Right kidney (tissue), 1 donor: Measurements from ENCODE around the gene PRKCH.

Experiments used
- DNase-seq: peaks from one replicate; pipeline ENCODE4 v3.0.0-alpha.2; 2016

Gene PRKCH

GRCh38 chr14:61553730-61554641, 232.6 kb downstream of the PRKCH start:
- no peak for DNase-seq

DNA sequence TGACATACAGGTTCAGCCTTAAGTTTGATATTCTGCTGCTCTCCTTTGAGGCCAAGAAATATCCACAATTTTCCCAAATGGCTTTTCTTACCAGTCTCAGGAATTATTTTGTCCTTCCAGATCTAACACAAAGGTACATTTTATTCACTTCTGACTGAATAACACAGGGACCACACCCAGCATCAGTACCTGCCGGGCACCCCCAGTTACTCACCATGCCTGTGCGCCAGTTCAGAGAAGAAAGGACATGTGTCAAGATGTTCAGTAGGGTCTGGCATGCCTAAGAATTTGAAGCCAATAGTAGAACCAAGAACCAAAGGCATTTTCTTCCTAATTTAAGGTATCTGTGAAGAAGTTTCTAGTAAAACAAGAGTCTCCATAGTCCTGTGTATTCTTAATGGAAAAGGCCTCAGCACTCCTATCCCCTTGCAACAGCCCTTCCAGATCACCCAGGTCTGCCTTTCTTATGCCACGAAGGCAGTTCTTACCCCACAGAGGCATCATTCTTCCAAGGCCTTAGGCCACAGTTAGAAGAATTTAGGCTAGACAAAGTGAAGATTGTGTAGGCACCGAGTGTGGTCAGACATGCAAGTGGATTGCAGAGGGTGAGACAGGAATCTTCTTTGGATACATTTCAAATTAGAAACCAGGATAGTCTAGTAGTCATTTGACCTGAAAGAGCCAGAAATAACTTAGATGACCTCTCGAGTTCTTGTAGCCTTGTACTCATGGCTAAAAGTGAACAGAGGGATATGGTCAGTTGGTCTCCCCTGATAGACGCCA, 233.9 kb downstream of the PRKCH start:
- no peak for DNase-seq

GRCh38 chr14:61556455-61556854, 235.1 kb downstream of the PRKCH start:
- DNase-seq = no peak

DNA sequence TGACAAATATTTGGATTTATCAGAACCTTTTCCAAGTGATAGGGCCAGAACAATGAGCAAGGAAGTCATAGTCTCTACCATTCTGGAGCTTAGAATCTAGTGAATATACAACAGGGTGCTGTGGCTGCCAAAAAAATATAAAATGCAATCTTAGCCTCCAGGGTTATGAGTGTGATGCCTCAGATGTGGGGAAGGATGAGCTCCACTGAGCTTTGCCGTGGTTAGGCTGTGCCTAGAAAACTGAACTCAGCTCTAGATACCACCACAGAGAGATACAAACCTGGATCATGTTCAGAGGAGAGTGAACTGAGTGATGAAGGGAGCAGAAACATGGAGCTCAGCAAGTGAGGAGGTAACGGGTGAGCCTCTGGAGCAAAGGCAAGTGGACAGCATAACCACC, 235.9 kb downstream of the PRKCH start:
- DNase-seq = no peak

- no peak for DNase-seq
These were observed 236.5 kb downstream of the PRKCH start for GRCh38 chr14:61557854-61558253.

DNA sequence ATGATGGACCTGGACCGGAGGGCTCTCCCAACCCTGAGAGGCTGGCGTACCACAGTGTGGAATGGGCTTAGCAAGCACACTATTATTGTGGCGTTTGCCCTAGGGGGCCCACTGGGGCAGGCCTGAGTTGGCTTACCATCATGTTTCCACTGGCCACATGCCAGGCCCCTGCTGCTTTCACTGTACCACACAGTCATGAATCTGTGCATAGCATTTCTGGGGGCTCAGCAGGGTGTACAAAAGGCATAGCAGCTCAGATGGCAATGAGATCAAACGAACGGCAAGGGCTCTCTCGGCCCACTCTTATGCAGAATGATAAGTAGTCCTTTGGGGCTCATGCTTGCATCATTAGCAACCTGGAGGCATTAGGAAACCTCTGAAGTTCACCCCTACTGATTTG, 236.9 kb downstream of the PRKCH start:
- DNase-seq = no peak

DNA sequence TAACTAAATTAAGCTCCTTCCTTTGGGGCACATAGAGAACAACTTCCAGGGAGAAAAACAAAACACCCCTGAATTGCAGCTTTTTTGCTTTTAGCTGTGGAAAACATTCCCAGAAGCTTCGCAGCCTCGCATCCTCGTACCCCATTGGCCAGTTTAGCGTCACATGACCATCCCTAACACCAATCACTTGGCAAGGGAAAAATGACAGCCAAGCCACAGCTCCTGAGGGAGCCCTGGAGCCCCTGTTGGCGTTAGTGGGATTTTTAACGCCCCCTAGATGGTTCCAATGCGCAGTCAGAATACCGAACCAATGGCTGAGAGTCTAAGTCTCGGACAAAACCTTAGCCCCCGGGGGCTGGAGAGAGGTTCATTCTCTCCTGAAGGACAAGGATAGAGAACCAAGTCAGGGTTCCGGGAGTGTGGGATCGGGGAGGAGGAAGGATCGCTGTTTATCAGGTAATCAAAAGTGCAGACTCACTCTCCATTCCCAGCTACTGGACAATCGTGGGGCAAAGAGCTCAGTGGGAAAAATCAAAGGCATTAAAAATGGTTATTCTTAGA, 238.3 kb downstream of the PRKCH start:
- no peak for DNase-seq

- DNase-seq = no peak
These were observed 238.9 kb downstream of the PRKCH start for GRCh38 chr14:61560323-61560722.

- DNase-seq = no peak
These were observed 239.7 kb downstream of the PRKCH start for GRCh38 chr14:61561104-61561503.

- DNase-seq = peak; percentile 80
These were observed 240.4 kb downstream of the PRKCH start for GRCh38 chr14:61561657-61562276.

DNA sequence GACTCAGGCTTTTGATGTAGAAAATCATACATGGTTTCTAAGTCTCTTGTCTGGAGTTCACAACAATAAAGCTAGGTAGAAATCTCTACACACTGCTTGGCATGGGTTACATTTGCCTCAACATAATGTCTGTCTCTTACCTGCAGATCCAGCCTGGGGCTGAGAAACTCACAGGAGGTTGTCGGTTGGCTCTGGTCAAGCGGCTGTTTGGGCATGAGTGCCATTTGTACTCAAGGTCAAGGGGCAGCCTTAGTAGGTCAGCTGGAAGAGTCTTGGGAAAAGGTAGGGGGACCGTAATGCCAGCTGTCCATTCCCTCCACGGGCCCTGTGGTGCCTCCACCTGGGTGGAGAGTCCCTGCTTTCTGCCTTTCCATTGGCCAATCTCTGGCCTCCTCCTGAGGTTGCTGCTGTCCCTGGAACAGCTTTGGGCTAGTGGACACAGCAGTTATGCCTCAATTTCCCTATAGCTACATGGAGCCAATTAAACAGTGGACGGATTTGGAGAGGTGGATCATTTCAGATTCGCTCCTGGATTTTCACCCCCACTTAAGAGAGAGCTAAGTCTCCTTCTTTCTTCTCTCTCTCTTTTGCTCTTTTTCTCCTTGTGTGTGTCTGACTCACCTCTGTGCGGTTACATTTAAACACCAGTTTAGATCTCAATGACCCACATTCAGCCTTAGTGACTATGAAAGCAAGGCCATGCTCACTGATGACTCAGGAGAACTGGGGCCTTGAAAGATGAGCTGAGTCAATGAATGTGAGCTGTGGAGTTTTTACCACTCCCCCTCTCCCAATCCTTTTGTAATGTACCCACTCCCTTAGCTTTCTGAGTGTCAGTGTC, 241.2 kb downstream of the PRKCH start:
- DNase-seq = no peak

DNA sequence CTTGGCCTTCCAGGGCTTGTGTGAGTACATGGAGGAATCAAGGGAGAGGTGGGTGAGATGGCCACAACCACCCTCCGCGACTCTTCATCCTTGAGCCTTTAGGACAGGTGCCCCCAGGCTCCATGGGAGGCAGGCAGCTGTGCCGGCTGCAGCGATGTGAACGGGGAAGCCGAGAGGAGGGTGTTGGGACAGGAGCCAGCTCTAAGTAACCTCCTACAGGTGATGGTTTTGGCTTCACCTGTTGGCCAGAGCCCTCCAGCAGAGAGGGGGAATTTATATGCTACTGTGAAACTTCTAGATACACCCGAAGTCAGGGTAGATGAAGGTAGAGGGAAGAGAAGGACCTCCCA, 241.8 kb downstream of the PRKCH start:
- no peak for DNase-seq

GRCh38 chr14:61563880-61564617, 242.7 kb downstream of the PRKCH start:
- no peak for DNase-seq

DNA sequence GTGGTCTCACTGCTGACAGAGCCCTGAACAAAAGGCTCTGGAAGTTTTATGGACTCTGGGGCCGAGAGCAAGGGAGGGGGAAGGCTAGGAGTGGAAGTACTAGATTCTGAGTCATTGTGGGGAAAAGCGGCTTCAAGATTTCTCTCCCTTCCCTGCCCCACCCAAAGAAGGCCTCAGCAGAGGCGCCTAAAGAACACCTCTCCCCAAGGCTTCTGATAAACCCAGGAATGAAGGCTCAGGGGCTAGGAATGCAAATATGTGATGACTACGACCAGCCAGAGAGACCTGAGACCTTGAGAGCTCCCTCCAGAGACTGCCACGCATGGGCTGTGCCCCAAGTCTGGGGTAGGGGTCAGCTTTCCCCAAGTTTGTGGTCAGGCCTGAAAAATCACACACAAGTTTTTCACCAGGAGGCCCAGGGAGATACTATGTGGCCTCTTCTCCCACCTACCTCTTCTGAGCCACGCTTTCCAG, 243.3 kb downstream of the PRKCH start:
- DNase-seq = no peak

- DNase-seq = no peak
These were observed 243.8 kb downstream of the PRKCH start for GRCh38 chr14:61565181-61565580.

DNA sequence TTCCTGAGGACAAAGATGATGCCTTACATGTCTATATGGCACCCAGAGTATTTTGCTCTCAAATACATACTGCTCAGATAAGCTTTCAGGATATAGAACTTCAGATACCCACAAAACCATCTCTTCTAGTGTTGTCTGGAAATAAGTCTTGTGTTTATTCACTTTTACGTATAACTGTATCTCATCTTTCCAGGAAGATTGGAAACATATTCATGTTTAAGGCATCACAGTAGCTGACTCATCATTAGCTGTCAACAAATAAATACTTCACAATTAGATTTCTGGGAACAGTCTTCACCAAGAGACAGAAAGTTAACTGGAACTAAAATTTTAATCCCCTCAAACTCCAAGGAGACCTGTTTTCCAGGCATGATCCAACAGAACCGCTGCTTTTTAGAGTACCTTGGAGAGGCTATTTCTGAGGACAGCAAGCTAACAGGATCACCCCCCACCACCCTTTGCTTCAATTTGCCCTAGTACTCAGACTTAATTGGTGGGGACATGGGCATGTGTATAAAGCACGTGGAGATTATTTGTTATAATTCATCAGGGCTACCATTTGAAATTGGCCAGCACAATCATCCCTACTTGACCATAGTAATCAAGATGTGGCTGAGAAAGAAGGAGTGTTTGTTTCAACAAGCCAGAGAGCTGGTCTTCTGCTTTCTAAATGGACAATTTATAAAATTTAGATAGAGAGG, 244.6 kb downstream of the PRKCH start:
- no peak for DNase-seq

DNA sequence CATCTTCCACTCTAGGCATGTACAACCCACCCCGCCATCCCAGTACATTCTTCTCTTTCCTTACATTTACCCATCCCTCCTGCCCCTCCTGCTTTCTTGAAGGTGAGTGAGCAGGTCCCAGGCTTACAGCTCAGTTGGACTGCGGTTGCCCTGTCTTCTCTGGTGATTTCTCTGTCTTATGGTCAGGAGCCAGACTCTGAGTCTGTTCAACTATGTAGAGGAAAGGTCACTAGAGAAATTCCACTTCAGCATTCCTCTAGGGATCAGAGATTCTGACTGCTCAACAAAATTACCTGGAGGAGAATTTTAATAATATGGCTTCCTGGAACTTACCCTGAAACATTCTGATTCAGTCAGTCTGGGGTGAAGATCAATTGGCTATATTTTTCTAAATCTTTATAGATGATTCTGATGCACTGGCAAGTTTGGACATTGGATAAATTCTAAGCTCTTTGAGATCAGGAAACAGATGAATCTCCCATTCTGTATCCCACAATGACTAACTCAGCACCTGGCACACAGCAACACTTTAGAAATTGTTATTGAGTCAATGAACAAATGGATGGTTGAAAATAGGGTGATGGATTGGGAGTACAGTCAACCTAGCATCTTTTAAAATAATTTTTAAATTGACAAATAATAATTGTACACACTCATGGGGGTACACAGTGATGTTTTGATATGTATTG, 245.3 kb downstream of the PRKCH start:
- no peak for DNase-seq

GRCh38 chr14:61567838-61568571, 246.6 kb downstream of the PRKCH start:
- no peak for DNase-seq

GRCh38 chr14:61568572-61569011, 247.2 kb downstream of the PRKCH start:
- peak; percentile 78 for DNase-seq
